Vein endothelial cell (primary cell): ENCODE results near the gene RING1. TPM values are rescaled to one million over a fixed set of nuclear protein-coding genes. Genes with fewer than 3 reads are reported as not detected.

Experiments used
- small RNA-seq: library from RNA; depleted of rRNA; stranded (forward); fragments of <200 nt; gene quantifications from one replicate; pipeline ENCODE3, GENCODE V24; 2012
- total RNA-seq: library from RNA; depleted of rRNA; stranded (reverse); fragments of >200 nt; gene quantifications from 2 replicates; pipeline ENCODE4 v1.2.3, GENCODE V29; 2012

Gene RING1
- total RNA-seq, result 18.3 and 27.1 TPM in 2 replicates

DNA sequence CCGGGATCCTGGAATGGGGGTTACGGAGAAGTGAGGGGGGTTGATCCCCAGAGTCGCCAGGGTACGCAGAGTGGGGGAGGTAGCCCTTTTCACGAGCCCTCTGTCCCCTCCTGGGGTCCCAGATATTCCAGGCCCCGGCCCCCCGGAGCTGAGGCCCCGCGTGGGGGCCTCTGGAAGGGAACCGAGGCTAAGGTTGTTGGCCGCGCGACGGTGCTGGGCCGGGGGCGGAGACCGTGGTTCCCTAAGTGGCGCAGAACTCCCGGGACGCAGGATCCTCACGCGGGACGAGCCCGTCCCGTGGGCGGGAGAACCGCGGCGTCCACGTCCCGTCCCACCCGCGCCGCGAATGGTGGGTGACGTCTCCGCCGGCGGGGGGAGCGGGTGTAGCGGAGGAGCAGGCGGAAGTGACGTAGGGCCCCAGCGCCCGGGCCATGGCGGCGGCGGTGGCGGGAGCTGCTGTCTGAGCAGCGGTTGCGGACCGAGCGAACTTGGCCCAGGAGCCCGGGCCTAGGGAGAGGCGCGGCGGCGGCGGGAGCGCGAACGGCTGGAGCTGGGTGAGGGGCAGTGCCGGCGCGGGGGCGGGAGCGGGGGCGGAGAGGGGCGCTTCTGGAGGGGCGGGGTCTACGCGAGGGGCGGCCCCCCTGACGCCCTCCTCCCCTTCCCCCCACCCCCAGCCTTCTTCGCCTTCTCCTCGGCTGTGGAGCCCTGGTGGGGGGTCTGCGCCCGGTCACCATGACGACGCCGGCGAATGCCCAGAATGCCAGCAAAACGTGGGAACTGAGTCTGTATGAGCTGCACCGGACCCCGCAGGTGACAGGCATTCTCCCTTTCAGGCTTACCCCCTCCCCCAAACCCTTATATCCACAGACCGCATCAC, at the start of gene RING1:
RING1 (plus strand) TSS at position 410 of the 877 bp plus-strand sequence; CDS start at position 733, 323 bp downstream.

DNA sequence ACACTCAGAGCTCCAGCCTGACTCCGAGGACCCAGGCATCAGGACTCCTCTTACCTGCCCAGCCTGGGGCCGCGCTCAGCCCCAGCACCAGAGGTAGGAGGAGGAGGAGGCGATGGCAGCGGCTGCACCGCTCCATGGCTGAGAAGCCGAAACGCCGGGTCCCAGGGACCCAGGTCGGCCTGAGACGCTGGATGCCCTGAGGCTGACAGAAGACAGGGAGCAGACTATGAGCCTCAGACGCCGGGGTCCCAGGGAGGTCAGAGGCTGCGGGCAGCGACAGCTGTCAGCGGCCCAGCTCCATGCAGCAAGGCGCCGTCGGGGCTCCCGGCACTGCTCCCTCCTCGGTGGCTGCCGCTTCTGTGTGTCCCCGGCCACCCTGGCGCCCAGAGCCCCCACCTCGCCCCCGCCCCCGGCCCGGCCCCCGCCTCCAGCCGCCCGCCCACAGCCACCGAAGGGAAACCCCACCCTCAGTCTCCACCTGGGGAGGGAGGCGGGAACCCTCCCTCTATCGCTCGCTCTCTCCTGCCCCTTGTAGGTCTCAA, 16.1 kb upstream of the RING1 start, which contains the start of gene COL11A2:
COL11A2 (minus strand) TSS at position 363 of the 542 bp plus-strand sequence; CDS start at position 136, 227 bp downstream.

DNA sequence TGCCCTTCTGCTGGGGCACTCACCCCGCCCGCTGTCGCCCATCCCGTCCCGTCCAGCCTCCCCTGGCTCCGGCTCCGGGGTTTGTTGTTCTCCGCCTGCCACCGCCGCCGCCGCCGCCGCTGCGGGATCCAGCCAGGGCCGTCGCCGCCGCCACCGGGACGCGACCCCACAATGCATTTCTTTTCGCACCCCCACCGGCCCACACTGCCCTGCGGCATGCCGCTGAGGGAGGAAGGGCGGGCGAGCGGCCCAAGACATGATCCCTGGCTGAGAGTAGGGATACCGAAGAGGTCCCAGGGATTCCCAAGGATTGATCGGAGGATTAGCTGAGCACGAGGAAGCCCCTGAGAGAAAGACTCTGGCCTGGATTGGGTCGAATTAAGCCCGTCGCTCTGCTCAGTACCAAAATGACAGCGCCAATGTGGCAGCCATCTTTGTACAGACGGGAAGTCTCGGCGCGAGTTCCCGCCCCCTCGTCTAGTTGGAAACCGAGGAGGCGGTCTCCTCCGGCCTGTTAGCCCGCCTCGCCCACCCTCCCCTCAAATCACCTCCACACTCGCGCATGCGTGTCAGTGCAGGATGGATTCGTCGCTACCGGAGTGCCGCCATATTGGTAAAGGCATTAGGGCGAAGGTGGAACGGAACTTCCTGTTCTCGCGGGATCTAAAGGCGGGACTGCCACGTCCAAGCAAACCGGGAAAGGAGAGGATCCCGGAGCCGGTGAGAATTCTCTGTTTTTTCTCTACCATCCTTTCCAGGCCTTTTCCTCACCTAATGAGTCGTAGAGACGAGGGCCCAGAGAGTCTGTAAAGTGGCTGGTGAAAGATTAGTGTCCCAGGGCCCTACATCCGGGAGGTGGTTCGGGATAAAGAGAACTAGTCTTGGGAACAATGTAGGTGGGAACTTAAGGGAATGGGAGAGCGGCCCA, 7.8 kb upstream of the RING1 start, which contains the start of the genes RXRB and SLC39A7:
RXRB (minus strand) TSS at position 447 of the 928 bp plus-strand sequence; CDS start at position 258, 189 bp downstream.
SLC39A7 (plus strand) TSS at position 649 of the 928 bp plus-strand sequence. CDS start 379 bp downstream, outside the sequence.

DNA sequence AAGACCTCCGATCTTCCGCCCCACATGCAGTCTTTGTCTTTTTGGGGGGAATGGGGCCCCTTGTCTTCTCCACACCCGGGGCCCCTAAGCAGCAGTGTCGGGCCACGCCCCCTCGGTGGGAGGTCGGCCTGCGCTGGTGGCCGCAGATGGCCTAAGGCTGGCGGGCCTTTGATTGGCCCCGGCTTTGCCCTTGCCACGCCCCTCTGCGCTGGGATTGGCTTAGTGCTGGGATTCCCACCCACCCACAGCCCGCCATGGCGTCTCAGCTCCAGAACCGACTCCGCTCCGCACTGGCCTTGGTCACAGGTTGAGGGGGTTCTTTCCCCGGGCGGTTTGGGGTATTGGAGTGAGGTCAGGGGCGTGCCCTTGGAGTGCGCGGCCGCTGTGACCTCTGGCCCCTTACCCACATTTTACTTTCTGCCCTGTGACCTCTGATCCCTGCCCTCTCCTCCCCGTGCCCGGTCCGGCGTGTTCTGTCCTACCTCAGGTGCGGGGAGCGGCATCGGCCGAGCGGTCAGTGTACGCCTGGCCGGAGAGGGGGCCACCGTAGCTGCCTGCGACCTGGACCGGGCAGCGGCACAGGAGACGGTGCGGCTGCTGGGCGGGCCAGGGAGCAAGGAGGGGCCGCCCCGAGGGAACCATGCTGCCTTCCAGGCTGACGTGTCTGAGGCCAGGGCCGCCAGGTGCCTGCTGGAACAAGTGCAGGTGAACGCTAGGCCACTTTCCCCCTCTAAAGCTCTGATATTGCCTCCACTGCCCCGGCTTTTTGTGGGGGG, 3.7 kb upstream of the RING1 start, which contains the start of gene HSD17B8:
HSD17B8 (plus strand) TSS at position 241 of the 776 bp plus-strand sequence; CDS start at position 255, 14 bp downstream.

Small RNA genes within 50 kb of the gene (small RNA-seq; reads per million reads assigned to genes)
- gene MIR219A1, result 0.58 reads per million, percentile 37 among the genes with 10 or more reads in this experiment
- not detected for gene RNY4P10

Other genes with a start within 250 kb of the RING1 start
- 128 and 139 TPM in 2 replicates for gene BRD2, start 239.9 kb upstream of the RING1 start, total RNA-seq
- not detected in 2 replicates for gene HLA-DOA, start 198.9 kb upstream of the RING1 start, total RNA-seq
- 0.33 TPM in 1 of 2 replicates, not detected in the other for gene HLA-DPA1, start 134.9 kb upstream of the RING1 start, total RNA-seq
- gene HLA-DPB1, start 132.5 kb upstream of the RING1 start, total RNA-seq, result 1.6 and 7.5 TPM in 2 replicates
- gene COL11A2, start 16.0 kb upstream of the RING1 start, total RNA-seq, result 0.19 and 0.33 TPM in 2 replicates
- 18.8 and 25.5 TPM in 2 replicates for gene RXRB, start 7.8 kb upstream of the RING1 start, total RNA-seq
- gene SLC39A7, start 7.6 kb upstream of the RING1 start, total RNA-seq, result 78.8 and 81.7 TPM in 2 replicates
- gene HSD17B8, start 3.8 kb upstream of the RING1 start, total RNA-seq, result 2.8 and 4.9 TPM in 2 replicates
- 41.3 and 46.1 TPM in 2 replicates for gene VPS52, start 63.4 kb downstream of the RING1 start, total RNA-seq
- 2,652 and 3,161 TPM in 2 replicates for gene RPS18, start 63.6 kb downstream of the RING1 start, total RNA-seq
- 2.6 and 5.9 TPM in 2 replicates for gene B3GALT4, start 68.6 kb downstream of the RING1 start, total RNA-seq
- gene WDR46, start 80.7 kb downstream of the RING1 start, total RNA-seq, result 78.6 and 99.3 TPM in 2 replicates
- gene PFDN6, start 81.1 kb downstream of the RING1 start, total RNA-seq, result 27.4 and 34.7 TPM in 2 replicates
- 61.8 and 67.0 TPM in 2 replicates for gene RGL2, start 90.4 kb downstream of the RING1 start, total RNA-seq
- 126 and 163 TPM in 2 replicates for gene TAPBP, start 105.6 kb downstream of the RING1 start, total RNA-seq
- 12.6 and 15.0 TPM in 2 replicates for gene ZBTB22, start 109.2 kb downstream of the RING1 start, total RNA-seq
- 41.5 and 56.4 TPM in 2 replicates for gene DAXX, start 114.5 kb downstream of the RING1 start, total RNA-seq
- gene KIFC1, start 183.3 kb downstream of the RING1 start, total RNA-seq, result 20.3 and 33.6 TPM in 2 replicates
- gene PHF1, start 202.5 kb downstream of the RING1 start, total RNA-seq, result 15.5 and 16.0 TPM in 2 replicates
- gene CUTA, start 209.6 kb downstream of the RING1 start, total RNA-seq, result 61.8 and 63.0 TPM in 2 replicates
- 3.6 and 5.3 TPM in 2 replicates for gene SYNGAP1, start 211.6 kb downstream of the RING1 start, total RNA-seq
- 5.3 and 7.8 TPM in 2 replicates for gene ZBTB9, start 246.1 kb downstream of the RING1 start, total RNA-seq